ENCODE results near the gene IBA57. TPM values are rescaled to one million over a fixed set of nuclear protein-coding genes. Genes with fewer than 3 reads are reported as not detected.
A peak's percentile ranks its signal among the peaks of the same experiment; 100 is the strongest.

Gene IBA57
- total and polyA plus RNA-seq, 4 experiments from 2014 or later, result 1.3 to 12.0 (median 6.9) TPM

GRCh38 chr1:228143480-228144192 lies 22.0 kb upstream of the IBA57 start:
- Mint-ChIP-seq H3K9me3 (no peaks in the 10 kb centered on the region), H3K27ac (peak overlapping the region; percentile 25 to 91 (median 74)), H3K4me1 (peaks cover 14 to 52% (median 35%) of the 10 kb centered on the region in 4 donors), H3K36me3 (peaks cover 0 to 30% of the 10 kb centered on the region in 2 donors), H3K27me3 (no peaks in the 10 kb centered on the region), H3K4me3 (peak overlapping the region in 7 of 8 donors; percentile 43 to 97 (median 68))
- H3K9me3 ChIP-seq (ENCODE audit: control insufficient read depth in 1 of 2, low read length in 2 of 2), result no peaks in the 10 kb centered on the region
- intact Hi-C loops (cut with micrococcal nuclease), result no loop called here
- H3K36me3 ChIP-seq (ENCODE audit: insufficient read depth, low read length), result peaks cover 35% of the 10 kb centered on the region
- CTCF ChIA-PET (ENCODE audit: partially characterized antibody), result interaction anchor here (1.3 kb wide), 2 partner anchors 22 kb away, joined by 5 to 6 read pairs; partner anchors contain the start of gene IBA57
- POLR2A ChIA-PET (ENCODE audit: partially characterized antibody), result interaction anchor here (0.6 to 5.3 kb wide), 5 partner anchors 8 to 63 kb away, joined by 3 to 127 read pairs (median 4); partner anchors contain the start of gene IBA57
- H3K27ac ChIP-seq (ENCODE audit: low read depth, low read length), result no peak overlapping the region
- H3K27me3 ChIP-seq (ENCODE audit: insufficient read depth, low read length), result no peaks in the 10 kb centered on the region
- H3K4me3 ChIP-seq (ENCODE audit: low read length in 2 of 2), result no peak overlapping the region
- no peak for DNase-seq
- H3K4me1 ChIP-seq (ENCODE audit: insufficient read depth, low read length), result peaks cover 52% of the 10 kb centered on the region

- no peaks in the 10 kb centered on the region for H3K27me3 ChIP-seq (ENCODE audit: insufficient read depth, low read length)
- H3K27ac ChIP-seq (ENCODE audit: low read depth, low read length), result no peak overlapping the region
- no peak for DNase-seq
- H3K4me1 ChIP-seq (ENCODE audit: insufficient read depth, low read length), result peaks cover 49% of the 10 kb centered on the region
- Mint-ChIP-seq H3K27me3 (no peaks in the 10 kb centered on the region), H3K4me3 (peak overlapping the region in 2 of 8 donors; percentile 67 to 97), H3K27ac (peak overlapping the region in 4 of 7 donors; percentile 57 to 91 (median 76)), H3K9me3 (no peaks in the 10 kb centered on the region), H3K36me3 (peaks cover 0 to 30% of the 10 kb centered on the region in 2 donors), H3K4me1 (peaks cover 14 to 52% (median 35%) of the 10 kb centered on the region in 4 donors)
- no peak overlapping the region for H3K4me3 ChIP-seq (ENCODE audit: low read length in 2 of 2)
- POLR2A ChIA-PET (ENCODE audit: partially characterized antibody), result interaction anchor here (0.9 to 1.2 kb wide), 2 partner anchors 8 to 21 kb away, joined by 3 to 7 read pairs; partner anchors contain the start of gene IBA57
- H3K9me3 ChIP-seq (ENCODE audit: control insufficient read depth in 1 of 2, low read length in 2 of 2), result no peaks in the 10 kb centered on the region
- H3K36me3 ChIP-seq (ENCODE audit: insufficient read depth, low read length), result peaks cover 40% of the 10 kb centered on the region
- CTCF ChIA-PET (ENCODE audit: partially characterized antibody), result interaction anchor here (1.3 kb wide), 1 partner anchor 22 kb away, joined by 5 read pairs; the partner anchor contains the start of gene IBA57
- intact Hi-C loops (cut with micrococcal nuclease), result no loop called here
Observed at GRCh38 chr1:228144193-228144992, 21.2 kb upstream of the IBA57 start.

- POLR2A ChIA-PET (ENCODE audit: partially characterized antibody), result interaction anchor here (1.2 kb wide), 1 partner anchor 20 kb away, joined by 7 read pairs; the partner anchor contains the start of gene IBA57
- H3K36me3 ChIP-seq (ENCODE audit: insufficient read depth, low read length), result peaks cover 40% of the 10 kb centered on the region
- no peaks in the 10 kb centered on the region for H3K9me3 ChIP-seq (ENCODE audit: control insufficient read depth in 1 of 2, low read length in 2 of 2)
- CTCF ChIA-PET (ENCODE audit: partially characterized antibody), result interaction anchor here (1.3 kb wide), 1 partner anchor 21 kb away, joined by 5 read pairs; the partner anchor contains the start of gene IBA57
- H3K27me3 ChIP-seq (ENCODE audit: insufficient read depth, low read length), result no peaks in the 10 kb centered on the region
- intact Hi-C loops (cut with micrococcal nuclease), result no loop called here
- no peak overlapping the region for H3K4me3 ChIP-seq (ENCODE audit: low read length in 2 of 2)
- H3K4me1 Mint-ChIP-seq, result peaks cover 14 to 46% (median 32%) of the 10 kb centered on the region in 4 donors
- H3K36me3 Mint-ChIP-seq, result peaks cover 0 to 27% of the 10 kb centered on the region in 2 donors
- no peak for DNase-seq
- no peaks in the 10 kb centered on the region for H3K9me3 Mint-ChIP-seq
- H3K27ac ChIP-seq (ENCODE audit: low read depth, low read length), result no peak overlapping the region
- H3K27me3 Mint-ChIP-seq, result no peaks in the 10 kb centered on the region
- no peak overlapping the region for H3K4me3 Mint-ChIP-seq
- H3K27ac Mint-ChIP-seq, result no peak overlapping the region
- peaks cover 48% of the 10 kb centered on the region for H3K4me1 ChIP-seq (ENCODE audit: insufficient read depth, low read length)
Observed at GRCh38 chr1:228144993-228145343, 20.6 kb upstream of the IBA57 start.

GRCh38 chr1:228145463-228146416 lies 19.9 kb upstream of the IBA57 start:
- Histone ChIP-seq H3K4me1 (ENCODE audit: insufficient read depth, low read length) (peaks cover 48% of the 10 kb centered on the region), H3K4me3 (ENCODE audit: low read length in 2 of 2) (no peak overlapping the region), H3K27ac (ENCODE audit: low read depth, low read length) (no peak overlapping the region), H3K36me3 (ENCODE audit: insufficient read depth, low read length) (peaks cover 40% of the 10 kb centered on the region), H3K9me3 (ENCODE audit: control insufficient read depth in 1 of 2, low read length in 2 of 2) (no peaks in the 10 kb centered on the region), H3K27me3 (ENCODE audit: insufficient read depth, low read length) (no peaks in the 10 kb centered on the region)
- Mint-ChIP-seq H3K27me3 (no peaks in the 10 kb centered on the region), H3K9me3 (no peaks in the 10 kb centered on the region), H3K4me3 (peak overlapping the region in 1 of 8 donors; percentile 29), H3K36me3 (peaks cover 0 to 23% of the 10 kb centered on the region in 2 donors), H3K4me1 (peaks cover 14 to 46% (median 29%) of the 10 kb centered on the region in 4 donors), H3K27ac (no peak overlapping the region)
- POLR2A ChIA-PET (ENCODE audit: partially characterized antibody), result interaction anchor here (1.2 kb wide), 1 partner anchor 20 kb away, joined by 7 read pairs; the partner anchor contains the start of gene IBA57
- intact Hi-C loops (cut with micrococcal nuclease), result no loop called here
- CTCF ChIA-PET (ENCODE audit: partially characterized antibody), result no interaction called here
- no peak for DNase-seq

GRCh38 chr1:228146417-228147150 lies 19.0 kb upstream of the IBA57 start:
- Mint-ChIP-seq H3K9me3 (no peaks in the 10 kb centered on the region), H3K4me1 (peaks cover 13 to 38% (median 25%) of the 10 kb centered on the region in 4 donors), H3K36me3 (peaks cover 0 to 16% of the 10 kb centered on the region in 2 donors), H3K27ac (no peak overlapping the region), H3K4me3 (peak overlapping the region in 1 of 8 donors; percentile 29), H3K27me3 (no peaks in the 10 kb centered on the region)
- Histone ChIP-seq H3K27me3 (ENCODE audit: insufficient read depth, low read length) (no peaks in the 10 kb centered on the region), H3K4me1 (ENCODE audit: insufficient read depth, low read length) (peaks cover 40% of the 10 kb centered on the region), H3K36me3 (ENCODE audit: insufficient read depth, low read length) (peaks cover 40% of the 10 kb centered on the region), H3K27ac (ENCODE audit: low read depth, low read length) (no peak overlapping the region), H3K4me3 (ENCODE audit: low read length in 2 of 2) (no peak overlapping the region), H3K9me3 (ENCODE audit: control insufficient read depth in 1 of 2, low read length in 2 of 2) (no peaks in the 10 kb centered on the region)
- CTCF ChIA-PET (ENCODE audit: partially characterized antibody), result interaction anchor here (0.6 kb wide), 1 partner anchor 21 kb away, joined by 3 read pairs; no protein-coding TSS in a partner anchor
- intact Hi-C loops (cut with micrococcal nuclease), result no loop called here
- POLR2A ChIA-PET (ENCODE audit: partially characterized antibody), result no interaction called here
- no peak for DNase-seq

- Histone ChIP-seq H3K36me3 (ENCODE audit: insufficient read depth, low read length) (peaks cover 40% of the 10 kb centered on the region), H3K27me3 (ENCODE audit: insufficient read depth, low read length) (no peaks in the 10 kb centered on the region), H3K4me1 (ENCODE audit: insufficient read depth, low read length) (peaks cover 34% of the 10 kb centered on the region), H3K27ac (ENCODE audit: low read depth, low read length) (no peak overlapping the region), H3K4me3 (ENCODE audit: low read length in 2 of 2) (no peak overlapping the region), H3K9me3 (ENCODE audit: control insufficient read depth in 1 of 2, low read length in 2 of 2) (no peaks in the 10 kb centered on the region)
- Mint-ChIP-seq H3K27me3 (no peaks in the 10 kb centered on the region), H3K27ac (peak overlapping the region in 2 of 7 donors; percentile 2 to 10), H3K4me1 (peaks cover 13 to 32% (median 21%) of the 10 kb centered on the region in 4 donors), H3K9me3 (no peaks in the 10 kb centered on the region), H3K4me3 (no peak overlapping the region), H3K36me3 (peaks cover 0 to 16% of the 10 kb centered on the region in 2 donors)
- ChIA-PET POLR2A (ENCODE audit: partially characterized antibody) (interaction anchor here (2.0 kb wide), 1 partner anchor 18 kb away, joined by 7 read pairs; no protein-coding TSS in a partner anchor), CTCF (ENCODE audit: partially characterized antibody) (interaction anchor here (0.6 kb wide), 1 partner anchor 20 kb away, joined by 3 read pairs; no protein-coding TSS in a partner anchor)
- DNase-seq, result no peak
- intact Hi-C loops (cut with micrococcal nuclease), result no loop called here
Observed at GRCh38 chr1:228147151-228147693, 18.4 kb upstream of the IBA57 start.
